Measurements from ENCODE around the gene NOB1.

NOB1 gene

GRCh38 chr16:69721441-69721957 is 33.2 kb downstream of the NOB1 start:
- DNase-seq (ENCODE audit: low read depth), result no peak

GRCh38 chr16:69720822-69721430 is 33.8 kb downstream of the NOB1 start:
- no peak for DNase-seq (ENCODE audit: low read depth)

- DNase-seq (ENCODE audit: low read depth), result no peak
Observed at GRCh38 chr16:69718111-69718764, 36.5 kb downstream of the NOB1 start.

- DNase-seq (ENCODE audit: low read depth), result no peak
Observed at GRCh38 chr16:69717066-69717465, 37.7 kb downstream of the NOB1 start.

- DNase-seq (ENCODE audit: low read depth), result no peak
Observed at GRCh38 chr16:69712914-69713581, 41.7 kb downstream of the NOB1 start.

GRCh38 chr16:69712277-69712676 is 42.4 kb downstream of the NOB1 start:
- DNase-seq (ENCODE audit: low read depth), result no peak

GRCh38 chr16:69711115-69711740 is 43.5 kb downstream of the NOB1 start:
- no peak for DNase-seq (ENCODE audit: low read depth)

GRCh38 chr16:69709456-69710084 is 45.2 kb downstream of the NOB1 start:
- DNase-seq (ENCODE audit: low read depth), result no peak

GRCh38 chr16:69707920-69708683 is 46.6 kb downstream of the NOB1 start:
- DNase-seq (ENCODE audit: low read depth), result no peak

GRCh38 chr16:69706975-69707340 is 47.8 kb downstream of the NOB1 start:
- no peak for DNase-seq (ENCODE audit: low read depth)

GRCh38 chr16:69706256-69706974 is 48.3 kb downstream of the NOB1 start:
- no peak for DNase-seq (ENCODE audit: low read depth)

- DNase-seq (ENCODE audit: low read depth), result no peak
Observed at GRCh38 chr16:69703638-69704037, 51.1 kb downstream of the NOB1 start.

- DNase-seq (ENCODE audit: low read depth), result no peak
Observed at GRCh38 chr16:69701866-69702265, 52.9 kb downstream of the NOB1 start.

- DNase-seq (ENCODE audit: low read depth), result no peak
Observed at GRCh38 chr16:69701452-69701851, 53.3 kb downstream of the NOB1 start.

GRCh38 chr16:69699915-69700314 is 54.8 kb downstream of the NOB1 start:
- DNase-seq (ENCODE audit: low read depth), result no peak

GRCh38 chr16:69698404-69698803 is 56.3 kb downstream of the NOB1 start:
- no peak for DNase-seq (ENCODE audit: low read depth)

- DNase-seq (ENCODE audit: low read depth), result no peak
Observed at GRCh38 chr16:69693916-69694315, 60.8 kb downstream of the NOB1 start.

- DNase-seq (ENCODE audit: low read depth), result no peak
Observed at GRCh38 chr16:69691980-69692911, 62.5 kb downstream of the NOB1 start.
